RWPE2 (cell line): ENCODE results near the gene CLIC5.
A peak's percentile ranks its signal among the peaks of the same experiment; 100 is the strongest.

ENCODE experiments used
- ATAC-seq: fragments of 200-7000 bp; cut with Tn5 transposase; 3 replicates; pipeline ENCODE4 v1.9.1; 2021; ENCODE audit warnings: low read depth
- DNase-seq: peaks from one replicate; pipeline ENCODE4 v3.0.0-alpha.2; 2020; ENCODE audit warnings: low spot score
- H3K27ac ChIP-seq: fragments of 450-650 bp; 2 replicates; pipeline ENCODE4 v1.5.1; 2017; ENCODE audit warnings: mild to moderate bottlenecking; ENCODE audit not compliant: poor library complexity, severe bottlenecking
- H3K27me3 ChIP-seq: fragments of 250-450 bp; sonication (Bioruptor Pico); 2 replicates; pipeline ENCODE4 v1.5.1; 2021; ENCODE audit warnings: mild to moderate bottlenecking, moderate library complexity; ENCODE audit not compliant: insufficient read depth, poor library complexity, severe bottlenecking
- H3K36me3 ChIP-seq: fragments of 250-450 bp; sonication (Bioruptor Pico); 2 replicates; pipeline ENCODE4 v1.5.1; 2020; ENCODE audit warnings: low read depth, mild to moderate bottlenecking, moderate library complexity
- H3K4me1 ChIP-seq: fragments of 250-450 bp; sonication (Bioruptor Pico); 2 replicates; pipeline ENCODE4 v1.5.1; 2021; ENCODE audit warnings: mild to moderate bottlenecking, moderate library complexity; ENCODE audit not compliant: insufficient read depth, poor library complexity, severe bottlenecking
- H3K4me3 ChIP-seq: fragments of 250-450 bp; sonication (Bioruptor Pico); 2 replicates; pipeline ENCODE4 v1.5.1; 2021; ENCODE audit warnings: mild to moderate bottlenecking, moderate library complexity; ENCODE audit not compliant: severe bottlenecking
- H3K9me3 ChIP-seq: fragments of 250-450 bp; sonication (Bioruptor Pico); 2 replicates; pipeline ENCODE4 v1.5.1; 2021; ENCODE audit warnings: mild to moderate bottlenecking, moderate library complexity; ENCODE audit not compliant: severe bottlenecking
- TF ChIP-seq, protein P1 (sequence below): fragments of 450-650 bp; IDR thresholded peaks from one replicate; pipeline ENCODE4 v1.5.1; 2017; ENCODE audit warnings: mild to moderate bottlenecking, moderate library complexity; ENCODE audit not compliant: poor library complexity, severe bottlenecking

The CLIC5 gene

DNA sequence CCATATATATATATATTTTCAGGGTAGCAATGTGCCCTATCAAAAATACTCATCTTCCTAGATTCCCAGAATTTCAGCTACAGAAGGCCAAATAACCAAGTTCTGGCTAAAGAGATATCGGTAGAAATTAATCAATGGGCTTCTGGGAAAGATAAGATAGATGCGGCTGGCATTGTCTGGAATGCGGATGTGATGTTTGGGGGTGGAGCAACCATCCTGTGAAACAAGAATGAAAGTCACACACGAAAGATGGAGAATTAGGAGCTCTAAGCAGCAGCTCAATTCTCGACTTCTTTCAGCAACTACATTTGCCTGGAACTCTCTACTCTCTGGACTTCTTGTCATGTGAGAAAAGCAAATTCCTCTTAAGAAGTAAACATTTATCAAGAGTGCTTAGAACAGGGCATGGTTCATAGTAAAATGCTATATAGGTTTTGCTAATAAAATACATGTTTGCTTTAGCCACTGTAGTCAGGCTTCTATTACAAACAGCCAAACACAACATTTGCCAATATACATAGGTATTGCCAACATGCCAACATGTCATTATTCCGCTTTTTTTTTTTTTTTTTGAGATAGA lies 90.8 kb downstream of the CLIC5 start:
- TF ChIP-seq, protein P1, sequence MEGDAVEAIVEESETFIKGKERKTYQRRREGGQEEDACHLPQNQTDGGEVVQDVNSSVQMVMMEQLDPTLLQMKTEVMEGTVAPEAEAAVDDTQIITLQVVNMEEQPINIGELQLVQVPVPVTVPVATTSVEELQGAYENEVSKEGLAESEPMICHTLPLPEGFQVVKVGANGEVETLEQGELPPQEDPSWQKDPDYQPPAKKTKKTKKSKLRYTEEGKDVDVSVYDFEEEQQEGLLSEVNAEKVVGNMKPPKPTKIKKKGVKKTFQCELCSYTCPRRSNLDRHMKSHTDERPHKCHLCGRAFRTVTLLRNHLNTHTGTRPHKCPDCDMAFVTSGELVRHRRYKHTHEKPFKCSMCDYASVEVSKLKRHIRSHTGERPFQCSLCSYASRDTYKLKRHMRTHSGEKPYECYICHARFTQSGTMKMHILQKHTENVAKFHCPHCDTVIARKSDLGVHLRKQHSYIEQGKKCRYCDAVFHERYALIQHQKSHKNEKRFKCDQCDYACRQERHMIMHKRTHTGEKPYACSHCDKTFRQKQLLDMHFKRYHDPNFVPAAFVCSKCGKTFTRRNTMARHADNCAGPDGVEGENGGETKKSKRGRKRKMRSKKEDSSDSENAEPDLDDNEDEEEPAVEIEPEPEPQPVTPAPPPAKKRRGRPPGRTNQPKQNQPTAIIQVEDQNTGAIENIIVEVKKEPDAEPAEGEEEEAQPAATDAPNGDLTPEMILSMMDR, result no peak
- H3K27me3 ChIP-seq, result no peaks in the 10 kb centered on the region
- H3K36me3 ChIP-seq, result no peaks in the 10 kb centered on the region
- H3K4me1 ChIP-seq, result no peaks in the 10 kb centered on the region
- no peak overlapping the region for H3K4me3 ChIP-seq
- ATAC-seq (no peak), DNase-seq (no peak)
- no peaks in the 10 kb centered on the region for H3K9me3 ChIP-seq
- H3K27ac ChIP-seq, result no peak overlapping the region

DNA sequence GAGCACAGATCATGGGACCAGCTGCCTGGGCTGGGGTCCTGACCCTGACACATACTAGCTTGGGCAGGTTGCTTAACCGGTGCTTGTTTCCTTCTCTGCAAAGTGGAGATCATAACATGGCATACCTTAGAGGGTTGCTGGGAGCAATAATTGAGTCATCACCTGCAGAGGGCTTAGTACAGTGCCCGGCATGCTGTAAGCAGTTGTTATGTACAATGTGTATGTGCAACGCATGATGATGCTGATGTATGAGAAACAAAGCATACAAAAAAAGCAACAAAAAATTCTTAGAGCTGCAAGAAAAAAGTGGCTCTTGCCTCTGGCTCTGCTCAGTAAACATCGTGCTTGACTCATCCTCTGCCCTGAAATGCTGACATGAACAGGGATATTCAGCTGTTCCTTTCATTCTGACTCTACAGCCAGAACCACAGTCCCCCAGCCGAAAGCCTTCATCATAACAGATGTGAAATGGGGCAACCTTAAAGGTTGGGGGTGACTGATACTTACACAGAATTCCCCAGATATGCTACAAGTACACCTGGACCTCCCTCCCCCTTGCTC lies 91.7 kb downstream of the CLIC5 start:
- peak; percentile 88 for ATAC-seq
- TF ChIP-seq, protein P1, result no peak
- H3K27me3 ChIP-seq, result no peaks in the 10 kb centered on the region
- no peak overlapping the region for H3K4me3 ChIP-seq
- no peaks in the 10 kb centered on the region for H3K9me3 ChIP-seq
- no peaks in the 10 kb centered on the region for H3K4me1 ChIP-seq
- no peak for DNase-seq
- no peak overlapping the region for H3K27ac ChIP-seq
- no peaks in the 10 kb centered on the region for H3K36me3 ChIP-seq

DNA sequence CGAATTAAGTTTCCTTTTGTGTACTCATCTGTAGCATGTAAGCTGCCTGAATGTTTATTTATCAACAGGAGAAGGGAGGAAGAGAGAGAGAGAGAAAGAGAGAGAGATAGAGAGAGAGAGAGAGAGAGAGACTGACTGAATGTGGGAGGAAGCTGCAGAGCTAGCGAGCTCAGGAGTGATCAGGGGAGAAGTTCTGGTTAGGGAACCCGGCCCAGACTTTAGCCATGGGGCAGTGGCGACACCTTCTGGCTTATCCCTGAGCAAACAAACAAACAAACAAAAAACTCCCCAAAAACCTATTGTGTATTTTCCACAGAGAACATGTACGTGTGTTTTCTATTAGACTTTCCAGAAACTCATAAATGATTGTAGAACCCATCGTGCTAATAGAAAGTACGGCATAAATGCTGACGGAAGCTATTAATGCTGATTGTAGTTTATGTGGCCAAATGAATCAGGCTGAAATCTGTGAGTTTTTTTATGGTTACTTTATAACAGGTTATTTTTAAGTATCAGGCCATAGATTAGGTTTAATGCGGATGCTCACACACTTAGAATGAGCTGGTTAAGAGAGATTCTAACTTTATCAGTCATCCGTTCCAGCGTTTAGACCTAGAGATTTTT lies 92.8 kb downstream of the CLIC5 start:
- ATAC-seq (peak; percentile 52; the same call in 1 of the 3 replicates), DNase-seq (no peak)
- Histone ChIP-seq H3K27me3 (no peaks in the 10 kb centered on the region), H3K9me3 (no peaks in the 10 kb centered on the region), H3K36me3 (no peaks in the 10 kb centered on the region), H3K27ac (no peak overlapping the region), H3K4me1 (no peaks in the 10 kb centered on the region), H3K4me3 (no peak overlapping the region)
- TF ChIP-seq, protein P1, result peak; percentile 91

DNA sequence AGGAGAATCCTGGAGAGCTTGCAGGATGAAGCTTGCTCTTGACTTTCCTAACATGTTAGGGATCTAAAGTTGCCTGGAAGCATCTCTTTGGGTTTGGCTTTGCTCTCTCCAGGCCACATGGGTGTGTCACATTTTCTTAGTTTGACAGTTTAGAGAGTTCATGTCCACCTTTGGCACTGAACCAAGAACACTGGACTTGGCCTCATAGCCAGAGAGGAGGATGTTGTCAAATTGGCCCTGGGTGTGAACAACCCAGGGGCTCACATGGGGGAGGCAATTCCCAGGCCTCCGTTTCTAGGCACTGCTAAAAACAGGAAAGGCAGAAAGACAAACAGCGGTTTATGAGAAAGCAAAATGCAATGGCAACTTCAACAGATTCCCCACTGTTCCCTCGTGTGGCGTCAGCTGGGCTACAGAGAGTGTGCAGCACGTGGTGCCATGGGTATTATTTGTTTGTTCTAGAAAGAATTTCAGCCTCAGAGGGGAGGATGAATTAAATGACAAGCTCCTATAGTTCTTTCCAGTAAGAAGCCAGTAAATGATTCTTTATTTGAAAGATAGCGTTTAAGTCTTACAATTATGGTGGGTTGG lies 93.9 kb downstream of the CLIC5 start:
- no peaks in the 10 kb centered on the region for H3K4me1 ChIP-seq
- H3K9me3 ChIP-seq, result no peaks in the 10 kb centered on the region
- ATAC-seq (no peak), DNase-seq (no peak)
- no peak overlapping the region for H3K27ac ChIP-seq
- H3K27me3 ChIP-seq, result no peaks in the 10 kb centered on the region
- H3K36me3 ChIP-seq, result no peaks in the 10 kb centered on the region
- TF ChIP-seq, protein P1, result no peak
- H3K4me3 ChIP-seq, result no peak overlapping the region
